ENCODE measurements around the gene MROH7.
A peak's percentile ranks its signal among the peaks of the same experiment; 100 is the strongest.

MROH7 gene

DNA sequence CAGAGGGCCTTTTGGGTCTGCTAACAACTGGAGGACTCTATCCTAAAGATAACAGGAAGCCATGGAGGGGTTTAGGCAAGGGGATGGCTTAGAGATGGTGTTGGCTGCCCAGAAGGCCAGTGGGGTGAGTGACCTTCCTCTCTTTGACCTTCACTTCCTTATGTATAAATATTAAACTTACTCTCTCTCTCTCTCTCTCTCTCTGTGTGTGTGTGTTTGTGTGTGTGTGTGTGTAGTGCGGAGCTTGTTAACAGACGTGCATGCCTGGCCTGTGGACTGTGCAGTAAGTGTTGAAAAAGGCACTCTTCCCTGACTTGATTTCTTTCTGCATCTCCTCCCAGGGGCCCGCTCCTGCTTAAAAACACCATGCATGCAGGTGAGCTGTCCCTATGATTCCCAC, 10.0 kb downstream of the MROH7 start:
- no peak for DNase-seq (ENCODE audit: low spot score)

DNA sequence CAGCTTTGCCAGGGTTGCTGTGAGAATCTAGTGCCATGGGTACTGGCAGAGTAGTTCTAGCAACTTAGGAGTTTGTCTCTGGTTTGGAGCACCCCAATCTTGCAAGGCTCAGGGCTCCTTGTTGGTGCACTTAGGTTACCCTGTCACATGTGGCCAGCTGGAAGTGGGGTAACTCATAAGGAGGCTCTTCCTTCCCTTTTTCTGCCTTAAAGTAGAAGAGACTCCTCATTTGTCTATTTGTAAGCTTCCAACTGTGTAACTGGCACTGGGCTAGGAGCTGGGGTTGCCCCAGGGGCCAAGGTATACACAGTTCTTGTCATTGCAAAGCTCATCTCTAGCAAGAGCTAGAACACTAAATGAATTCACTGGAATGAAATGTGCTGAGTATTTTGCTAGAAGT, 10.6 kb downstream of the MROH7 start:
- no peak for DNase-seq (ENCODE audit: low spot score)

GRCh38 chr1:54653036-54653435, 11.4 kb downstream of the MROH7 start:
- DNase-seq (ENCODE audit: low spot score): no peak

- DNase-seq (ENCODE audit: low spot score): no peak
Measured at GRCh38 chr1:54658164-54658913, 16.8 kb downstream of the MROH7 start.

DNA sequence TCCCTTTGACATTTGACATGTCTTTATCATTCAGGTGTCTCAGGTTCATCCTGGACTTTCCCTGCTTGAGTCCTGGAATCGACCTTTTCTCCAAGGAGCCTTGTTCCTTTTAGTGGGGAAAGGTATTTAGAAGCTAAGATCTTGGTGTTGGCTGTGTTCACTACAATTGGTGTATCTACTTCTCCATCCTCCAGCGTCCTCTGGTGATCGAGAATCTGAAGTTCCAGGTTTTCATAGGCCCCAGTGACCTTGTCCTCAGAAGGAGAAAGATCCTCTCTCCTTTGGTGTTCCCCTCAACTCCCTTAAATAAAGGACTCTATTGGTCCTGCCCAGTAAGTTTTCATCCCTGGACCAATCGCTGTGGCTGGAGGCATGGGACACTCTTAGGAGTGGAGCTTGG, 22.1 kb downstream of the MROH7 start:
- DNase-seq (ENCODE audit: low spot score): no peak

GRCh38 chr1:54664364-54664763, 22.8 kb downstream of the MROH7 start:
- no peak for DNase-seq (ENCODE audit: low spot score)

- no peak for DNase-seq (ENCODE audit: low spot score)
Measured at GRCh38 chr1:54665852-54666251, 24.3 kb downstream of the MROH7 start.

DNA sequence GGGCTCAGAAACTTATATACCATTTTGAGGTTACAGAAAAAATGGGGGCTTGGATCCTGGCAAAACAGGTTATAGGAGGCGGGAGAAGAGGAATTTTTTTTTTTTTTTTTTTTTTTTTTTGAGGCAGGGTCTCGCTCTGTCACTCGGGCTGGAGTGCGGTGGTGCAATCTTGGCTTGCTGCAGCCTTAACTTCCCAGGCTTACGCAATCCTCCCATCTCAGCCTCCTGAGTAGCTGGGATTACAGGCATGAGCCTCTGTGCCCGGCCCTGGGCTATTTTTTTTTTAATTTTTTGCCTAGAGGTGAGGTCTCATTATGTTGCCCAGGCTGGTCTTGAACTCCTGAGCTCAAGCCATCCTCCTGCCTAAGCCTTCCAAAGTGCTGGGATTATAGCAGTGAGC, 24.7 kb downstream of the MROH7 start:
- no peak for DNase-seq (ENCODE audit: low spot score)

- no peak for DNase-seq (ENCODE audit: low spot score)
Measured at GRCh38 chr1:54667797-54668196, 26.2 kb downstream of the MROH7 start.

GRCh38 chr1:54668567-54668966, 27.0 kb downstream of the MROH7 start:
- DNase-seq (ENCODE audit: low spot score): no peak

DNA sequence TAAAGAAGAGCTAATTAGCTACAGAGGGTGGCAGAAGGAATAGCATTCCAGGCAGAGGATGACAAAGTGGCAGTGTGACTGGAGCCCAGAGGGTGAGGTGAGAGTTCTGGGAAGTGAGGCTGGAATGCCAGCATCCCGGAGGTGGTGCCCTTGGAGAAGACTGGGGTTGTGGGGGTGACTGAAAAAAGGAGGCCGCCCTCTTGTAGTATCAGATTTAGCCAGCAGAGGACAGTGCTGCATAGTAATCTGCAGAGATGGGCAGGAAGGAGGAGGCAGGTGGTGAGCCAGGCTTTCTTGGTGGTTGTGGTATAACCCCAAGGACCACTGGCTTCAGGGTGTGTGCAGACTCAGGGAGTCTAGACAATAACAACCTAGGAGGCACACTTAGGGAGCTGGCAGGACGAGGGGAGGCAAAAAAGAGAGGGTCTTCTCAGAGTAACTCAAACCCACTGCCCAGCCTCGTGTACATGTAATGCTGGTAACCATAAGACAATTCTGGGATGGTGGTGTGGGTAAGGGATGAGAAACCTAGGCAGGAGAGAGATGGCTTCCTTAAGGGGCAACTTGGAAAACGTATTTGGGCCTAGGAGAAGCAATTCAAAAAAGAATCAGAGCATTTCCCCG, 30.5 kb downstream of the MROH7 start:
- DNase-seq (ENCODE audit: low spot score): peak; percentile 67

GRCh38 chr1:54678776-54679643, 37.4 kb downstream of the MROH7 start:
- no peak for DNase-seq (ENCODE audit: low spot score)

- DNase-seq (ENCODE audit: low spot score): no peak
Measured at GRCh38 chr1:54679706-54680105, 38.1 kb downstream of the MROH7 start.

DNA sequence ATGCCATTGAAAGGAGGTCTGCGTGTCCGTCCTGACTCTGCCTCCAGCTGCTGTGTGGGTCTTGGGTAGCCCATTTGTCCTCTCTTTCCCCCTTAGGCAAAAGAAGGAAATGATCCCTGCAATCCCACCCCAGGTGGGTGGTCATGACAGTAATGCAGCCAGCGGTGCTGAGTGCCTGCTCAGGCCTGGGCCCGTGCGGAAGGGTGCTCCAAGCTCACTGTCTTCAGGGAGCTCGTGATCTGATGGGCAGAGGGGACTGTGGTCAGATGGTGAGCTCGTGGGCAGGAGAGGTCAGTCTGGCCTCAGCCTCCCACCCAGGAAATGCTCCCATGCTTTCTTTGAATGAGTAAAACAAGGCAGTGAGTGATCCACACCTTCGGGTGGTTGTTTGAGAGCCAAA, 38.8 kb downstream of the MROH7 start:
- no peak for DNase-seq (ENCODE audit: low spot score)

GRCh38 chr1:54681358-54681757, 39.8 kb downstream of the MROH7 start:
- no peak for DNase-seq (ENCODE audit: low spot score)

DNA sequence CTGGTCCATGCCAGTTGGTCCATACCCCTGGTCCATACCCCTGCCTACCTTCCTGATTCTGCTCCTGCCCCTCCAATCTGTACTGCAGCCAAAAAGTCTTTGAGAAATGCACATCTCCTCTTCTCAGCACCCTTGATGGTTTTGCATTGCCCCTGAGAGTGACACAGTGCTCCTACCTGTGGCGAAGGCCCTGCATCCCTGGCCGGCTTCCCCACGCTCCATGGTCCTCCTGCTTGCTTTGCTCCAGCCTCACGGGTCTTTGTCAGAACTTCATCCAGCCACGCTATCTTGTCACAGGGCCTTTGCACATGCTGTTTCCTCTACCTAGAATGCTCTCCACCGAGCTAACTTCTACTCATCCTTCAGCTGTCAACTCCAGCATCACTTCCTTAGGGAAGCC, 41.9 kb downstream of the MROH7 start:
- DNase-seq (ENCODE audit: low spot score): no peak

GRCh38 chr1:54685335-54685905, 43.8 kb downstream of the MROH7 start:
- DNase-seq (ENCODE audit: low spot score): no peak

DNA sequence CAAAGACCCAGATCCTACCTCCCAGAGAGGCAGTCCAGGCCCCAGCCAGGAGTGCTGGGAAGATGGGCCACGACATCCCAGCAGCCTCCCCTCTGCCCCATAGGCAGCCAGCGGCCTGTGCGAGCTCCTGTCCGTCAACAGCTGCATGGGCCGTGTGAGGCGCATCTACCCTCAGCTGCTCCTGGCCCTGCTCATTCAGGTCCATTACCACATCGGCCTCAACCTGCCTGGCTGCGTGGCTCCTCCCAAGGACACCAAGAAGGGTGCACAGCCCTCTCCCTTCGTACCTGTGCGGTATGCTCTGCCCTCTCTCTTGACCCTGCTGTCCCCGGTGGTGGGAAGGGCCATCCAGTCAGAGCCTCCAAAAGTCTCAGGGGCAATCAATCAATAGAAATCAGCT, 44.6 kb downstream of the MROH7 start:
- no peak for DNase-seq (ENCODE audit: low spot score)

GRCh38 chr1:54694771-54695170, 53.2 kb downstream of the MROH7 start:
- DNase-seq (ENCODE audit: low spot score): no peak

DNA sequence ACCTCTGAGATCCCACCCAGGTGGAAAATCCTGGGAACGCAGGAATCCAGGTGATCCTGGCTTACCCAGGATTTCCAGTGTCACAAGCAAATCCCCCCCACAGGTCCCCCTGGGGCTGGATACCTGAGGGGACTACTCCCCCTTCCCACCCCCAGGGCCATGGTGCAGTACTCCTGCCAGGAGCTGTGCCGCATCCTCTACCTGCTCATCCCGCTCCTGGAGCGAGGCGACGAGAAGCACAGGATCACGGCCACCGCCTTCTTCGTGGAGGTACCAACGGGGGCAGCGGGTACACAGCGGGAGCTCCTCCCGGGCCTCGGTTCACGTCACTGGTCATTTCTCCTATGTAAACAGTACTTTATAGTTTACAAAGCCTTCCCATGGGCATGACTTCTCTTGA, 53.6 kb downstream of the MROH7 start:
- no peak for DNase-seq (ENCODE audit: low spot score)

GRCh38 chr1:54695764-54696163, 54.2 kb downstream of the MROH7 start:
- no peak for DNase-seq (ENCODE audit: low spot score)

GRCh38 chr1:54696262-54696661, 54.7 kb downstream of the MROH7 start:
- DNase-seq (ENCODE audit: low spot score): no peak

GRCh38 chr1:54697896-54698295, 56.3 kb downstream of the MROH7 start:
- DNase-seq (ENCODE audit: low spot score): no peak
